Nephron progenitor cell (in vitro differentiated cells): ENCODE data around the gene RNF113B.

Source experiments
- DNase-seq: peaks from one replicate; pipeline ENCODE4 v3.0.0; 2021
- H3K27ac Mint-ChIP-seq: 2 replicates; pipeline ENCODE4 v1.8.0; 2021; ENCODE audit warnings: mild to moderate bottlenecking, moderate library complexity, mixed read lengths
- H3K27me3 Mint-ChIP-seq: 2 replicates; pipeline ENCODE4 v1.8.0; 2021; ENCODE audit warnings: mild to moderate bottlenecking, low read depth, mixed read lengths; ENCODE audit not compliant: poor library complexity
- H3K36me3 Mint-ChIP-seq: 2 replicates; pipeline ENCODE4 v1.8.0; 2021; ENCODE audit warnings: low read depth, mixed read lengths
- H3K4me1 Mint-ChIP-seq: 2 replicates; pipeline ENCODE4 v1.8.0; 2021; ENCODE audit warnings: mixed read lengths
- H3K4me3 Mint-ChIP-seq: 2 replicates; pipeline ENCODE4 v1.8.0; 2021; ENCODE audit warnings: mild to moderate bottlenecking, moderate library complexity, mixed read lengths
- H3K9me3 Mint-ChIP-seq: 2 replicates; pipeline ENCODE4 v1.8.0; 2021; ENCODE audit warnings: mild to moderate bottlenecking, moderate library complexity, mixed read lengths
- TF ChIP-seq, protein P1 (sequence below): fragments of 200-600 bp; sonication (generic); IDR thresholded peaks from 2 replicates; pipeline ENCODE4 v1.5.0; 2021; ENCODE audit warnings: antibody characterized with exemption

RNF113B gene

GRCh38 chr13:98150832-98151479 lies 26.1 kb downstream of the RNF113B start:
- TF ChIP-seq, protein P1, sequence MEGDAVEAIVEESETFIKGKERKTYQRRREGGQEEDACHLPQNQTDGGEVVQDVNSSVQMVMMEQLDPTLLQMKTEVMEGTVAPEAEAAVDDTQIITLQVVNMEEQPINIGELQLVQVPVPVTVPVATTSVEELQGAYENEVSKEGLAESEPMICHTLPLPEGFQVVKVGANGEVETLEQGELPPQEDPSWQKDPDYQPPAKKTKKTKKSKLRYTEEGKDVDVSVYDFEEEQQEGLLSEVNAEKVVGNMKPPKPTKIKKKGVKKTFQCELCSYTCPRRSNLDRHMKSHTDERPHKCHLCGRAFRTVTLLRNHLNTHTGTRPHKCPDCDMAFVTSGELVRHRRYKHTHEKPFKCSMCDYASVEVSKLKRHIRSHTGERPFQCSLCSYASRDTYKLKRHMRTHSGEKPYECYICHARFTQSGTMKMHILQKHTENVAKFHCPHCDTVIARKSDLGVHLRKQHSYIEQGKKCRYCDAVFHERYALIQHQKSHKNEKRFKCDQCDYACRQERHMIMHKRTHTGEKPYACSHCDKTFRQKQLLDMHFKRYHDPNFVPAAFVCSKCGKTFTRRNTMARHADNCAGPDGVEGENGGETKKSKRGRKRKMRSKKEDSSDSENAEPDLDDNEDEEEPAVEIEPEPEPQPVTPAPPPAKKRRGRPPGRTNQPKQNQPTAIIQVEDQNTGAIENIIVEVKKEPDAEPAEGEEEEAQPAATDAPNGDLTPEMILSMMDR = no peak
- Mint-ChIP-seq H3K4me1 (peaks cover 56% of the 10 kb centered on the region), H3K27ac (peak overlapping the region; percentile 58), H3K27me3 (no peaks in the 10 kb centered on the region), H3K9me3 (peaks cover 4% of the 10 kb centered on the region), H3K4me3 (no peak overlapping the region), H3K36me3 (peaks cover 63% of the 10 kb centered on the region)
- DNase-seq = no peak

GRCh38 chr13:98147521-98147920 lies 29.5 kb downstream of the RNF113B start:
- peak overlapping the region; percentile 9 for H3K4me3 Mint-ChIP-seq
- peaks cover 72% of the 10 kb centered on the region for H3K4me1 Mint-ChIP-seq
- H3K36me3 Mint-ChIP-seq = peaks cover 42% of the 10 kb centered on the region
- no peak overlapping the region for H3K27ac Mint-ChIP-seq
- TF ChIP-seq, protein P1 = peak; percentile 6
- DNase-seq = no peak
- H3K27me3 Mint-ChIP-seq = no peaks in the 10 kb centered on the region
- H3K9me3 Mint-ChIP-seq = peaks cover 4% of the 10 kb centered on the region

DNA sequence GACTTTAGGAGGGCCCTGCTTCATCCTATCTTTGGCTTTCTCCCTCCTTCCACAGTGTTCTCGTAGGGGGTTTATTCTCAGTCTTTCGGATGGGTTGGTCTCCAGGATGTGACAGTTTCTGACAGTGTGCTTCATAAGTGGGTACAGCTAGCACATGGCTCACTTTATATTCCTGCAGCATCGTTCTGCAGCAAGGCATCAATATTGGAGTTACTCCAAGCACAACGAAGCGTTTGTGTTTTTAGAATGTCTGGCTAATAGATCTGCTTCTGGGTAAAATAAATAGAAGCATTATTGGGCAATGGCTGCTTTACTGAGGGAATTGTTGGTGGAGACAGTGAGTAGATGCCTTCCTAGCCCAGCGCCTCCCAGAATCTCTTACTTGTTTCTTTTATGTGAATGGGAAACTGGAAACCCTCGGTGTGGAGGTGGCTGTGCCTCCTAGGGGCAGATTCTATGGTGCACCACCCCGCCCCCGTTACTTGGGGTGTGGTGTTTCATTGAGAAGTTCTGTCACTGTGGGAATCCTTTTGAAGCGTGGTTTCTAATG lies 32.2 kb downstream of the RNF113B start:
- Mint-ChIP-seq H3K9me3 (peaks cover 4% of the 10 kb centered on the region), H3K36me3 (peaks cover 20% of the 10 kb centered on the region), H3K27ac (peak overlapping the region; percentile 78), H3K4me1 (peaks cover 60% of the 10 kb centered on the region), H3K27me3 (peaks cover 15% of the 10 kb centered on the region), H3K4me3 (peak overlapping the region; percentile 89)
- peak; percentile 50 for DNase-seq
- TF ChIP-seq, protein P1 = no peak

DNA sequence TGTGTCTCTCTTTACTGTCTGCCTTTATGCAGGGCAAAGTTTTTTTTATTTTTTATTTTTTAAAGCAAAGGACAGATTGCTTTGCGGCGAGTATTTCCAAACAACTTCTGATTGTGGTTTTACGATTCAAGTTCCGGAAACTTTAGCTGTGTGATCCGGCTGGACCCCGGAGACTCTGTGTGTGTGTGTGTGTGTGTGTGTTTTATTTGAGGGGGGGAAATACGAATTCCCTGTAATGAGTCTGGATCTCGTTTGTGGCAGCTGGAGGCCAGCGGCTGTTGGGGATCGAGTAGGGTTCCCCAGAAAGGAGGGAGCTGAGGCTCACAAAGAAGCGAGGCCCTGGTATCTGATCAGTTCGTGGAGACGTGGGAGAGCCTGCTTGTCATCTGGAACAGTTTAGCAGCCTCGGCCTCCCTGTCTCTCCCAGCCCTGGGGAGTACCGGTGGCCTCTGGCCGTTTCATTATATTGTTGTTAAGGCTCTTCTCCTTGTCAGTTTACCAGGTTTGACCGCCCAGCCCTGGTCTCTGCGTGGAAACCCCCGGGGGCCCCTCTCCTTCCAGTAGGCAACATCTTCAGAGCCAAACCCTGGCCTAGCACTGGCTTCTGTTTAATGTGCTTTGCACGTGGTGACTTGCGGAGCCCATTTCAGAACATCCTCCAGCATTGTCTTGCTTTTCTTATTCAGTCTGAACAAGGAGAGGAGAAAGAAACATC lies 32.9 kb downstream of the RNF113B start:
- Mint-ChIP-seq H3K4me3 (peak overlapping the region; percentile 89), H3K27ac (peak overlapping the region; percentile 78), H3K27me3 (peaks cover 15% of the 10 kb centered on the region), H3K4me1 (peaks cover 58% of the 10 kb centered on the region), H3K36me3 (peaks cover 16% of the 10 kb centered on the region), H3K9me3 (peaks cover 2% of the 10 kb centered on the region)
- TF ChIP-seq, protein P1 = no peak
- peak; percentile 21 for DNase-seq

DNA sequence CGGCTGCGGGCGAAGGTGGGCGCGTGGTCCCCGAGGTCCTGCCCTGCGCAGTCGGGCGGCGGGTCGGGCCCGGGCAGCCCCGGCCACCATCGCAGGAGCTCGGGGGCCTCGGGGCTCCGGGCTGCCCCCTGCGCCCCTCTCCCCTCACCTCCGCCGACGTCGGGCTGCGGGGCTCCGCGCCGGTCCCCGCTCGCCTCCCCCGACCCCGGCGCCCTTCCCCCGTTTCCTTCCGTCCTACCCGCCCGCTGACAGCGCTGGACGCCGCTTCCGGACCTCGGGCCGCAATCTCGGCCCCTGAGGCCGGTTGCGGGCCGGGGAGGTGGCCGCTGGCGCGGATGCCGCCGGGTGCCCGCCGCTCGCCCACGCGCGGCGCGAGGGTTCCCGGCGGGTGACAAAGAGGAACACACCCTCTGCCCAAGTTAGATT lies 33.5 kb downstream of the RNF113B start:
- peak overlapping the region; percentile 89 for H3K4me3 Mint-ChIP-seq
- H3K27ac Mint-ChIP-seq = peak overlapping the region; percentile 78
- DNase-seq = peak; percentile 46
- peaks cover 10% of the 10 kb centered on the region for H3K36me3 Mint-ChIP-seq
- H3K27me3 Mint-ChIP-seq = peaks cover 15% of the 10 kb centered on the region
- H3K4me1 Mint-ChIP-seq = peaks cover 52% of the 10 kb centered on the region
- TF ChIP-seq, protein P1 = no peak
- no peaks in the 10 kb centered on the region for H3K9me3 Mint-ChIP-seq
